ENCODE results near the gene MYBBP1A. TPM values are rescaled to one million over a fixed set of nuclear protein-coding genes. Genes with fewer than 3 reads are reported as not detected.

MYBBP1A gene
- total RNA-seq, 1 experiment from 2014 or later: 123 TPM

- BruUV-seq (replicated peaks): no TSS peak
- H3K27ac Mint-ChIP-seq (ENCODE audit: low read depth, unreplicated experiment): no peak overlapping the region
Observed at GRCh38 chr17:4502466-4503154, 52.6 kb downstream of the MYBBP1A start.

DNA sequence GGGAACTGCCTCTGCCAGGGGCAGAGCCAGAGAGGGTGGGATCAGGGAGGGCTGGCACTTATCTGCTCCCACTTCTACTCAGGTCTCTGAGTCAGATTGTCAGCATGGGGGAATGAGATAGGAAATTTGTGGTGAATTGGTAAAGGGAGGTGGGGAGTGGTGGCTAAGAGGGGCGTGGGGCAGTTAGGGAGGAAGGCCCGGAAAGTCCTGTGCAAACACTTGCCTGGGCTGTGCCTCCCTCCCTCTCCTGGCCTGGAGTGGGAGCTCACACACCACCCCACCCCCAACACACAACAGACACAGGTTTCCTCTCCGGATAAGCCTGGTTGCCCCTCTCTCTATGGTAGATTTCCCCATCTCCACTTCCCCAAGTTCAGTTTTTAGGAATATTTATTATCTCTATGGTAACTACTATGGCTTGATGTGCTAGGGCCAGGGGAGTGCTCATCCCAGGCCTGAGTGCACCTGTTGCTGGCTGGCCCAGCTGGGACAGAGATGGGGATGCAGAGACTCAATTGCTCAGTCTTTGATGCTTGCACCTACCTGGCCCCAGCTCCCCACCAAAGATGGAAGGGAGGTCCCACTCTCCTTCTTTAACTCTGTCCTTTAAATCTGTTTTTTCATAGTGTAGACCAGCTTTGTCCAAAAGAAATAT lies 53.8 kb downstream of the MYBBP1A start:
- no peak for DNase-seq (ENCODE audit: unreplicated experiment)
- ChIA-PET POLR2A (no interaction called here), CTCF (interaction anchor here (0.7 kb wide), 1 partner anchor 42 kb away, joined by 5 read pairs; no protein-coding TSS in a partner anchor)
- intact Hi-C loops (cut with micrococcal nuclease): no loop called here
- peaks cover 5% of the 10 kb centered on the region for H3K36me3 Mint-ChIP-seq (ENCODE audit: insufficient read depth, unreplicated experiment)
- H3K4me3 Mint-ChIP-seq (ENCODE audit: unreplicated experiment): no peak overlapping the region
- H3K27me3 Mint-ChIP-seq (ENCODE audit: insufficient read depth, unreplicated experiment): peaks cover 54% of the 10 kb centered on the region
- peaks cover 7% of the 10 kb centered on the region for H3K4me1 Mint-ChIP-seq (ENCODE audit: insufficient read depth, unreplicated experiment)
- no TSS peak for BruUV-seq (replicated peaks)
- no peaks in the 10 kb centered on the region for H3K9me3 Mint-ChIP-seq (ENCODE audit: unreplicated experiment)
- no peak overlapping the region for H3K27ac Mint-ChIP-seq (ENCODE audit: low read depth, unreplicated experiment)
- TF ChIP-seq CTCF (IDR thresholded peaks at IDR 0.05; ENCODE audit: unreplicated experiment): no peak

More at GRCh38 chr17:4502466-4503154, 52.6 kb downstream of the MYBBP1A start:
- TF ChIP-seq CTCF (IDR thresholded peaks at IDR 0.05; ENCODE audit: unreplicated experiment): no peak
- CTCF ChIA-PET: interaction anchor here (0.7 to 1.6 kb wide), 2 partner anchors 79 to 375 kb away, joined by 3 to 5 read pairs; no protein-coding TSS in a partner anchor
- POLR2A ChIA-PET: no interaction called here
- H3K9me3 Mint-ChIP-seq (ENCODE audit: unreplicated experiment): no peaks in the 10 kb centered on the region
- no peak overlapping the region for H3K4me3 Mint-ChIP-seq (ENCODE audit: unreplicated experiment)
- no peak for DNase-seq (ENCODE audit: unreplicated experiment)
- H3K27me3 Mint-ChIP-seq (ENCODE audit: insufficient read depth, unreplicated experiment): peaks cover 44% of the 10 kb centered on the region
- peaks cover under 1% of the 10 kb centered on the region for H3K36me3 Mint-ChIP-seq (ENCODE audit: insufficient read depth, unreplicated experiment)
- intact Hi-C loops (cut with micrococcal nuclease): no loop called here
- peaks cover under 1% of the 10 kb centered on the region for H3K4me1 Mint-ChIP-seq (ENCODE audit: insufficient read depth, unreplicated experiment)

DNA sequence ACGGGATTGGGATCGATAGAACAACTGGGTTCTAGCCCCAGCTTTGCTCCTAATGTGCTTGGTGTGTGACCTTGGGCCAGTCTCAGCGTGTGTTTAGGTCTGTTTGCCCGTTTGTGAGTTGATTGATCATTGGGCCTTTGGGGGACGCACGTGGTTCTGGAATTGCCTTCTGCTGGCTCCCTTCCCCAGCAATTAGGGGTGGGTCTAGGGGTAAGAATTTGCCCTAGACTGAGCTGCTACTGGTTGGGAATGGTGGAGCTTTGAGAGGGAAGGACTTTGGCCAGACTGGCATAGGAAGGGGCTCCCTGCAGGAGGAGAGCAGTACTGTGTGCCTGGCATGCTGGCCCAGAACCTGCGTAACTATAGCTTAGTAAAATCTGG lies 55.0 kb downstream of the MYBBP1A start:
- POLR2A ChIA-PET: no interaction called here
- H3K4me3 Mint-ChIP-seq (ENCODE audit: unreplicated experiment): no peak overlapping the region
- TF ChIP-seq CTCF (IDR thresholded peaks at IDR 0.05; ENCODE audit: unreplicated experiment): no peak
- H3K36me3 Mint-ChIP-seq (ENCODE audit: insufficient read depth, unreplicated experiment): peaks cover 5% of the 10 kb centered on the region
- intact Hi-C loops (cut with micrococcal nuclease): no loop called here
- no peak for DNase-seq (ENCODE audit: unreplicated experiment)
- no TSS peak for BruUV-seq (replicated peaks)
- H3K27ac Mint-ChIP-seq (ENCODE audit: low read depth, unreplicated experiment): no peak overlapping the region
- CTCF ChIA-PET: no interaction called here
- peaks cover 7% of the 10 kb centered on the region for H3K4me1 Mint-ChIP-seq (ENCODE audit: insufficient read depth, unreplicated experiment)
- peaks cover 54% of the 10 kb centered on the region for H3K27me3 Mint-ChIP-seq (ENCODE audit: insufficient read depth, unreplicated experiment)
- H3K9me3 Mint-ChIP-seq (ENCODE audit: unreplicated experiment): no peaks in the 10 kb centered on the region

GRCh38 chr17:4499431-4500190 lies 55.6 kb downstream of the MYBBP1A start:
- no peaks in the 10 kb centered on the region for H3K9me3 Mint-ChIP-seq (ENCODE audit: unreplicated experiment)
- ChIA-PET CTCF (no interaction called here), POLR2A (no interaction called here)
- intact Hi-C loops (cut with micrococcal nuclease): no loop called here
- H3K27me3 Mint-ChIP-seq (ENCODE audit: insufficient read depth, unreplicated experiment): peaks cover 54% of the 10 kb centered on the region
- peaks cover 7% of the 10 kb centered on the region for H3K4me1 Mint-ChIP-seq (ENCODE audit: insufficient read depth, unreplicated experiment)
- H3K4me3 Mint-ChIP-seq (ENCODE audit: unreplicated experiment): no peak overlapping the region
- TF ChIP-seq CTCF (IDR thresholded peaks at IDR 0.05; ENCODE audit: unreplicated experiment): no peak
- no TSS peak for BruUV-seq (replicated peaks)
- H3K27ac Mint-ChIP-seq (ENCODE audit: low read depth, unreplicated experiment): no peak overlapping the region
- DNase-seq (ENCODE audit: unreplicated experiment): no peak
- peaks cover 5% of the 10 kb centered on the region for H3K36me3 Mint-ChIP-seq (ENCODE audit: insufficient read depth, unreplicated experiment)

Data from MCF 10A (cell line).